Mononuclear cell (primary cell): Measurements from ENCODE around the gene SH3RF3. TPM values are rescaled to one million over a fixed set of nuclear protein-coding genes. Genes with fewer than 3 reads are reported as not detected.

Source experiments
- H3K27me3 ChIP-seq: 2 replicates; pipeline ENCODE4 v1.6.0; 2011; ENCODE audit warnings: low read length, control low read depth; ENCODE audit not compliant: insufficient read depth
- H3K4me1 ChIP-seq: 2 replicates; pipeline ENCODE4 v1.5.1; 2011; ENCODE audit warnings: mild to moderate bottlenecking, low read length, control low read depth; ENCODE audit not compliant: insufficient read depth
- H3K4me3 ChIP-seq: 2 replicates; pipeline ENCODE4 v1.5.1; 2011; ENCODE audit warnings: mild to moderate bottlenecking, low read length, moderate library complexity
- H3K9me3 ChIP-seq: 2 replicates; pipeline ENCODE4 v1.5.1; 2011; ENCODE audit warnings: low read depth, mild to moderate bottlenecking, control low read depth, low read length
- total RNA-seq: library from RNA; depleted of rRNA; stranded (reverse); fragments of >200 nt; gene quantifications from one replicate; pipeline ENCODE4 v1.2.3, GENCODE V29; 2012

SH3RF3 gene
- total RNA-seq, 1 donor = 2.2 TPM

- H3K9me3 ChIP-seq = no peaks in the 10 kb centered on the region
- no peak overlapping the region for H3K4me3 ChIP-seq
- no peaks in the 10 kb centered on the region for H3K4me1 ChIP-seq
- H3K27me3 ChIP-seq = no peaks in the 10 kb centered on the region
Measured at GRCh38 chr2:109409321-109410038, 280.5 kb downstream of the SH3RF3 start.

GRCh38 chr2:109410039-109410815 is 281.2 kb downstream of the SH3RF3 start:
- H3K4me1 ChIP-seq = no peaks in the 10 kb centered on the region
- no peaks in the 10 kb centered on the region for H3K27me3 ChIP-seq
- no peak overlapping the region for H3K4me3 ChIP-seq
- H3K9me3 ChIP-seq = no peaks in the 10 kb centered on the region

- no peak overlapping the region for H3K4me3 ChIP-seq
- no peaks in the 10 kb centered on the region for H3K9me3 ChIP-seq
- H3K27me3 ChIP-seq = no peaks in the 10 kb centered on the region
- H3K4me1 ChIP-seq = no peaks in the 10 kb centered on the region
Measured at GRCh38 chr2:109411640-109412325, 282.8 kb downstream of the SH3RF3 start.

- Histone ChIP-seq H3K4me1 (no peaks in the 10 kb centered on the region), H3K27me3 (no peaks in the 10 kb centered on the region), H3K4me3 (no peak overlapping the region), H3K9me3 (no peaks in the 10 kb centered on the region)
Measured at GRCh38 chr2:109415581-109416013, 286.6 kb downstream of the SH3RF3 start.

- no peaks in the 10 kb centered on the region for H3K4me1 ChIP-seq
- H3K9me3 ChIP-seq = no peaks in the 10 kb centered on the region
- no peak overlapping the region for H3K4me3 ChIP-seq
- H3K27me3 ChIP-seq = no peaks in the 10 kb centered on the region
Measured at GRCh38 chr2:109417701-109418335, 288.8 kb downstream of the SH3RF3 start.

- Histone ChIP-seq H3K4me1 (no peaks in the 10 kb centered on the region), H3K4me3 (no peak overlapping the region), H3K9me3 (no peaks in the 10 kb centered on the region), H3K27me3 (no peaks in the 10 kb centered on the region)
Measured at GRCh38 chr2:109418716-109419115, 289.7 kb downstream of the SH3RF3 start.

GRCh38 chr2:109419171-109419756 is 290.3 kb downstream of the SH3RF3 start:
- Histone ChIP-seq H3K9me3 (no peaks in the 10 kb centered on the region), H3K4me1 (no peaks in the 10 kb centered on the region)

GRCh38 chr2:109419960-109420370 is 291.0 kb downstream of the SH3RF3 start:
- Histone ChIP-seq H3K4me1 (no peaks in the 10 kb centered on the region), H3K27me3 (no peaks in the 10 kb centered on the region), H3K9me3 (no peaks in the 10 kb centered on the region), H3K4me3 (no peak overlapping the region)

More at GRCh38 chr2:109419171-109419756, 290.3 kb downstream of the SH3RF3 start:
- Histone ChIP-seq H3K4me3 (no peak overlapping the region), H3K27me3 (no peaks in the 10 kb centered on the region)

GRCh38 chr2:109421101-109421500 is 292.1 kb downstream of the SH3RF3 start:
- Histone ChIP-seq H3K9me3 (no peaks in the 10 kb centered on the region), H3K4me3 (no peak overlapping the region), H3K4me1 (no peaks in the 10 kb centered on the region), H3K27me3 (no peaks in the 10 kb centered on the region)

- Histone ChIP-seq H3K27me3 (no peaks in the 10 kb centered on the region), H3K9me3 (no peaks in the 10 kb centered on the region), H3K4me3 (no peak overlapping the region), H3K4me1 (no peaks in the 10 kb centered on the region)
Measured at GRCh38 chr2:109421642-109422041, 292.6 kb downstream of the SH3RF3 start.

- H3K9me3 ChIP-seq = no peaks in the 10 kb centered on the region
- H3K4me3 ChIP-seq = no peak overlapping the region
- H3K27me3 ChIP-seq = no peaks in the 10 kb centered on the region
- H3K4me1 ChIP-seq = no peaks in the 10 kb centered on the region
Measured at GRCh38 chr2:109422071-109422757, 293.2 kb downstream of the SH3RF3 start.

GRCh38 chr2:109422758-109423500 is 293.9 kb downstream of the SH3RF3 start:
- H3K4me3 ChIP-seq = no peak overlapping the region
- no peaks in the 10 kb centered on the region for H3K9me3 ChIP-seq
- H3K27me3 ChIP-seq = no peaks in the 10 kb centered on the region
- no peaks in the 10 kb centered on the region for H3K4me1 ChIP-seq

- Histone ChIP-seq H3K4me3 (no peak overlapping the region), H3K9me3 (no peaks in the 10 kb centered on the region), H3K4me1 (no peaks in the 10 kb centered on the region)
Measured at GRCh38 chr2:109423556-109424359, 294.8 kb downstream of the SH3RF3 start.

More at GRCh38 chr2:109423556-109424359, 294.8 kb downstream of the SH3RF3 start:
- H3K27me3 ChIP-seq = no peaks in the 10 kb centered on the region
